Caco-2 (cell line): Measurements from ENCODE around the gene P2RX7. TPM values are rescaled to one million over a fixed set of nuclear protein-coding genes. Genes with fewer than 3 reads are reported as not detected.
"Not testable (repeated sequence)": the region's sequence is repeated elsewhere in the genome, so short reads cannot be mapped to it uniquely, and the experiment has no call there.

Source experiments
- BruUV-seq: library from RNA; stranded (reverse); fragments of 400-500 nt; replicated peaks from 2 replicates; lab custom pipeline; 2021; lab: Mats Ljungman, UMichigan
- CTCF ChIA-PET: fragments of 300-600 bp; sonication (Branson Sonifier 250); formaldehyde crosslinking; loops from one replicate; lab custom pipeline; 2022; ENCODE audit warnings: antibody characterized with exemption; lab: Charles Lee
- POLR2A ChIA-PET: fragments of 300-600 bp; sonication (Branson Sonifier 250); formaldehyde crosslinking; loops from one replicate; lab custom pipeline; 2022; ENCODE audit warnings: antibody characterized with exemption; lab: Charles Lee
- DNase-seq, 2 experiments: peaks; one replicate each; pipeline versions ENCODE4 v3.0.0 to v3.0.0-alpha.2; 2020 to 2022
- H3K27me3 ChIP-seq: replicated peaks from 2 replicates; pipeline ENCODE4 v1.6.0; 2011; ENCODE audit warnings: low read length; ENCODE audit not compliant: control insufficient read depth, insufficient read depth
- H3K36me3 ChIP-seq: 2 replicates; pipeline ENCODE4 v1.5.1; 2011; ENCODE audit warnings: low read length; ENCODE audit not compliant: control insufficient read depth, insufficient read depth
- H3K4me1 ChIP-seq: fragments of 250-450 bp; sonication (Bioruptor Pico); 2 replicates; pipeline ENCODE4 v1.5.1; 2020; ENCODE audit warnings: mild to moderate bottlenecking
- H3K4me3 ChIP-seq: 2 replicates; pipeline ENCODE4 v1.5.1; 2011; ENCODE audit warnings: low read depth, mild to moderate bottlenecking, control low read depth, low read length
- H3K9me3 ChIP-seq: fragments of 250-450 bp; sonication (Bioruptor Pico); 2 replicates; pipeline ENCODE4 v1.5.1; 2020; ENCODE audit warnings: mild to moderate bottlenecking, moderate library complexity
- H3K27ac Mint-ChIP-seq: one replicate; pipeline ENCODE4 v1.8.0; 2022; ENCODE audit warnings: mixed read lengths; ENCODE audit not compliant: unreplicated experiment
- H3K27me3 Mint-ChIP-seq: one replicate; pipeline ENCODE4 v1.8.0; 2022; ENCODE audit warnings: mixed read lengths; ENCODE audit not compliant: insufficient read depth, unreplicated experiment
- H3K36me3 Mint-ChIP-seq: one replicate; pipeline ENCODE4 v1.8.0; 2022; ENCODE audit warnings: mild to moderate bottlenecking, mixed read lengths; ENCODE audit not compliant: insufficient read depth, unreplicated experiment
- H3K4me1 Mint-ChIP-seq: one replicate; pipeline ENCODE4 v1.8.0; 2022; ENCODE audit warnings: low read depth, mixed read lengths; ENCODE audit not compliant: unreplicated experiment
- H3K4me3 Mint-ChIP-seq: one replicate; pipeline ENCODE4 v1.8.0; 2022; ENCODE audit warnings: mild to moderate bottlenecking, moderate library complexity, mixed read lengths; ENCODE audit not compliant: unreplicated experiment
- H3K9me3 Mint-ChIP-seq: one replicate; pipeline ENCODE4 v1.8.0; 2022; ENCODE audit warnings: mixed read lengths; ENCODE audit not compliant: unreplicated experiment
- intact Hi-C: fragments of 100-400 bp; cut with micrococcal nuclease; formaldehyde crosslinking; loops from one replicate; pipeline ENCODE4 v1.10.0; 2022; ENCODE audit not compliant: unreplicated experiment
- total RNA-seq: library from RNA; stranded (reverse); gene quantifications from 2 replicates; pipeline ENCODE4 v1.2.3, GENCODE V29; 2022
- TF ChIP-seq, protein P1 (sequence below), 2 experiments: fragments of 200-600 bp in 1 of 2; IDR thresholded peaks; 1 replicate in 1 of 2; 2 replicates in 1 of 2; pipeline versions ENCODE4 v1.5.1 to v1.8.0; 2011 to 2022; ENCODE audit warnings: antibody characterized with exemption in 1 of 2, control low read depth in 1 of 2, inconsistent platforms in 1 of 2, low read depth in 1 of 2, low read length in 1 of 2, mild to moderate bottlenecking in 1 of 2, moderate library complexity in 1 of 2; ENCODE audit not compliant: insufficient read depth in 1 of 2, severe bottlenecking in 1 of 2, unreplicated experiment in 1 of 2

Gene P2RX7
- total RNA-seq, 1 experiment from 2014 or later: not detected

DNA sequence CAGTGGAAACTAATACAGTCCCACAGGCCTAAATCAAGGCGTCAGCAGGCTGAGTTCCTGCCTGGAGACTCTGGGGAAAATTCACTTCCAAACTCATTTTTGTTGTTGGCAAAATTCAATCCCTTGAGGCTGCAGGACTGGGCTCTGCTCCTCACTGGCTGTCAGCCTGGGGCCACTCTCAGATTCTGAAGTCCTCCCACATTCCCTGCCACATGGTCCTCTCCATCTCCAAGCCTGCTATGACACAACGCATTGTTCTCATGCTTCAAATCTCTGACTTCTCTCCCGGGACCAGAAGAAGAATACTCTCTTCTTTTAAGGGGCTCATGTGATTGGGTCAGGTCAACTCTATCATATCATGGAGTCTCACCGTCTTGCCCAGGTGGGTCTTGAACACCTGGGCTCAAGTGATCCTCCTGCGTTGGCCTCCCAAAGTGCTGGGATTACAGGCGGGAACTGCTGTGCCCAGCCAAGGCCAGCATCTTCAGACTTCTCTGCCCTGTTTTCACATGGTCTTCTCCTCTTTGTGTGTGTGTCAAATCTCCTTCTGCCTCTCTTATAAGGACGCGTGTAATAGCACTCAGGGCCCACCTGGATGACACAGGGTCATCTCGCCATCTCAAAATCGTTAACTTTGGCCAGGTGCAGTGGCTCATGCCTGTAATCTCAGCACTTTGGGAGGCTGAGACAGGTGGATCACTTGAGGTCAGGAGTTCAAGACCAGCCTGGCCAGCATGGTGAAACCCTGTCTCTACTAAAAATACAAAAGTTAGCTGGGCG, 9.7 kb downstream of the P2RX7 start:
- Mint-ChIP-seq H3K4me3 (no peak overlapping the region), H3K36me3 (no peaks in the 10 kb centered on the region), H3K27me3 (no peaks in the 10 kb centered on the region), H3K4me1 (no peaks in the 10 kb centered on the region), H3K9me3 (peaks cover 13% of the 10 kb centered on the region), H3K27ac (no peak overlapping the region)
- DNase-seq: no peak
- Histone ChIP-seq H3K4me3 (no peak overlapping the region), H3K4me1 (no peaks in the 10 kb centered on the region), H3K9me3 (no peaks in the 10 kb centered on the region), H3K36me3 (no peaks in the 10 kb centered on the region), H3K27me3 (no peaks in the 10 kb centered on the region)
- CTCF ChIA-PET: no interaction called here
- BruUV-seq: no TSS peak
- TF ChIP-seq, protein P1, sequence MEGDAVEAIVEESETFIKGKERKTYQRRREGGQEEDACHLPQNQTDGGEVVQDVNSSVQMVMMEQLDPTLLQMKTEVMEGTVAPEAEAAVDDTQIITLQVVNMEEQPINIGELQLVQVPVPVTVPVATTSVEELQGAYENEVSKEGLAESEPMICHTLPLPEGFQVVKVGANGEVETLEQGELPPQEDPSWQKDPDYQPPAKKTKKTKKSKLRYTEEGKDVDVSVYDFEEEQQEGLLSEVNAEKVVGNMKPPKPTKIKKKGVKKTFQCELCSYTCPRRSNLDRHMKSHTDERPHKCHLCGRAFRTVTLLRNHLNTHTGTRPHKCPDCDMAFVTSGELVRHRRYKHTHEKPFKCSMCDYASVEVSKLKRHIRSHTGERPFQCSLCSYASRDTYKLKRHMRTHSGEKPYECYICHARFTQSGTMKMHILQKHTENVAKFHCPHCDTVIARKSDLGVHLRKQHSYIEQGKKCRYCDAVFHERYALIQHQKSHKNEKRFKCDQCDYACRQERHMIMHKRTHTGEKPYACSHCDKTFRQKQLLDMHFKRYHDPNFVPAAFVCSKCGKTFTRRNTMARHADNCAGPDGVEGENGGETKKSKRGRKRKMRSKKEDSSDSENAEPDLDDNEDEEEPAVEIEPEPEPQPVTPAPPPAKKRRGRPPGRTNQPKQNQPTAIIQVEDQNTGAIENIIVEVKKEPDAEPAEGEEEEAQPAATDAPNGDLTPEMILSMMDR (IDR thresholded peaks at IDR 0.05; ENCODE audit: insufficient read depth in 1 of 2, low read depth in 1 of 2, low read length in 1 of 2, severe bottlenecking in 1 of 2, unreplicated experiment in 1 of 2): no peak
- POLR2A ChIA-PET: no interaction called here
- intact Hi-C loops: no loop called here

DNA sequence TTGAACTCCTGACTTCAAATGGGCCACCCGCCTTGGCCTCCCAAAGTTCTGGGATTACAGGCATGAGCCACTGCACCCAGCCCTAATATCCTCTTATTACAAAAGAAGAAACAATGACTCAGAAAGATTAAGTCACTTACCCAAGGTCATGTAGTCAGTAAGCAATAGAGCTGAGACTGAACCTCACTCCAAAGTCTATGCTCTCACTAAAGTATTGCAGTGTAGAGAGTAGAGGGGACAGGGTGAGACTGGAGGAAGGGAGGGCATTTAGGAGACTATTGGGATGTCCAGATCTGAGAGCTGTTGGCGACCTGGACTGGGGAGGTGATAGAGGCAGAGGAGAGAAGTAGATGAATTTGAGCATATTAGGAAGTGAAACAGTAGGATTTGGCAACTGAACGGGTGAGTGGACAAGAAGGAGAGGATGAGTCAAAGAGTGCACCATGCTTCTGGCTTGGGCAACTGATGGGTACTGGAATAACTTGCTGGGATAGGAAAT, 11.8 kb downstream of the P2RX7 start:
- H3K9me3 Mint-ChIP-seq: peaks cover 13% of the 10 kb centered on the region
- no peaks in the 10 kb centered on the region for H3K27me3 Mint-ChIP-seq
- H3K9me3 ChIP-seq: no peaks in the 10 kb centered on the region
- no TSS peak for BruUV-seq
- POLR2A ChIA-PET: no interaction called here
- H3K4me3 Mint-ChIP-seq: no peak overlapping the region
- intact Hi-C loops: no loop called here
- no peak overlapping the region for H3K4me3 ChIP-seq
- no peaks in the 10 kb centered on the region for H3K36me3 Mint-ChIP-seq
- H3K27me3 ChIP-seq: no peaks in the 10 kb centered on the region
- no peaks in the 10 kb centered on the region for H3K4me1 ChIP-seq
- H3K4me1 Mint-ChIP-seq: no peaks in the 10 kb centered on the region
- TF ChIP-seq, protein P1 (IDR thresholded peaks at IDR 0.05; ENCODE audit: insufficient read depth in 1 of 2, low read depth in 1 of 2, low read length in 1 of 2, severe bottlenecking in 1 of 2, unreplicated experiment in 1 of 2): no peak
- CTCF ChIA-PET: no interaction called here
- H3K36me3 ChIP-seq: no peaks in the 10 kb centered on the region
- H3K27ac Mint-ChIP-seq: no peak overlapping the region
- DNase-seq: no peak

DNA sequence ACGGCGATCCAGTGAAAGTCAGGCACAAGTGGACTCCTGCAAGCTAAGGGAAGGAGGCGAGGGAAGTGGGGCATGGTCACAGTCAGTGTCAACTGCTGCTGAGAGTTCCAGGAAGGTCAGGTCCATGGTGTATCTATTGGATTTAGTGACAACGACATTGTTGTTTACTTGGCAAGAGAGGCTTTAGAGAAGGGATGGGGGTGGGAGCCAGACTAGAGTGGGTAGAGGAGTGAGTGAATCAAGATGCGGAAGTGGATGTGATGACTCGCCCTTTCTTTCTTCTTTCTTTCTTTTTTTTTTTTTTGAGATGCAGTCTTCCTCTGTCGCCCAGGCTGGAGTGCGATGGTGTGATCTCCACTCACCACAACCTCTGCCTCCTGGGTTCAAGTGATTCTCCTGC, 12.5 kb downstream of the P2RX7 start:
- H3K36me3 ChIP-seq: no peaks in the 10 kb centered on the region
- no TSS peak for BruUV-seq
- POLR2A ChIA-PET: no interaction called here
- CTCF ChIA-PET: no interaction called here
- no peak for DNase-seq
- H3K27me3 ChIP-seq: no peaks in the 10 kb centered on the region
- Mint-ChIP-seq H3K27ac (no peak overlapping the region), H3K27me3 (no peaks in the 10 kb centered on the region), H3K4me1 (no peaks in the 10 kb centered on the region), H3K4me3 (no peak overlapping the region), H3K36me3 (no peaks in the 10 kb centered on the region), H3K9me3 (peaks cover 13% of the 10 kb centered on the region)
- no peaks in the 10 kb centered on the region for H3K9me3 ChIP-seq
- intact Hi-C loops: no loop called here
- no peaks in the 10 kb centered on the region for H3K4me1 ChIP-seq
- no peak overlapping the region for H3K4me3 ChIP-seq
- TF ChIP-seq, protein P1 (IDR thresholded peaks at IDR 0.05; ENCODE audit: insufficient read depth in 1 of 2, low read depth in 1 of 2, low read length in 1 of 2, severe bottlenecking in 1 of 2, unreplicated experiment in 1 of 2): no peak

DNA sequence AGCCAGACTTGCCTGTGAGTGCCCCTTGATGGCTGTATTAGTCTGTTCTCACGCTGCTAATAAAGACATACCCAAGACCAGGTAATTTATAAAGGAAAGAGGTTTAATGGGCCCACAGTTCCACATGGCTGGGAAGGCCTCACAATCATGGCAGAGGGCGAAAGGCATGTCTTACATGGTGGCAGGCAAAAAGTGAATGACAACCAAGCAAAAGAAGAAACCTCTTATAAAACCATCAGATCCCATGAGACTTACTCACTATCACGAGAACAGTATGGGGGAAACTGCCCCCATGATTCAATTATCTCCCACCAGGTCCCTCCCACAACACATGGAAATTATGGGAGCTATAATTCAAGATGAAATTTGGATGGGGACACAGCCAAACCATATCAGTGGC, 16.6 kb downstream of the P2RX7 start:
- H3K36me3 Mint-ChIP-seq, H3K4me1 ChIP-seq, H3K27me3 Mint-ChIP-seq, intact Hi-C loops, DNase-seq, H3K4me3 ChIP-seq, H3K4me1 Mint-ChIP-seq, H3K27me3 ChIP-seq, BruUV-seq, H3K36me3 ChIP-seq, H3K27ac Mint-ChIP-seq, H3K4me3 Mint-ChIP-seq, H3K9me3 ChIP-seq, CTCF ChIA-PET, POLR2A ChIA-PET: not testable (repeated sequence)
- peaks cover 10% of the 10 kb centered on the region for H3K9me3 Mint-ChIP-seq
